GM18861 (cell line): ENCODE measurements around the gene MON2.

Experiments
- ATAC-seq: cut with Tn5 transposase; IDR thresholded peaks from one replicate; pipeline ENCODE4 v1.9.1; 2021; ENCODE audit not compliant: unreplicated experiment

Gene MON2

GRCh38 chr12:62605981-62606380 lies 139.4 kb downstream of the MON2 start:
- ATAC-seq: no peak

GRCh38 chr12:62606654-62607053 lies 140.0 kb downstream of the MON2 start:
- ATAC-seq: no peak

- no peak for ATAC-seq
Observed at GRCh38 chr12:62613081-62613480, 146.5 kb downstream of the MON2 start.

DNA sequence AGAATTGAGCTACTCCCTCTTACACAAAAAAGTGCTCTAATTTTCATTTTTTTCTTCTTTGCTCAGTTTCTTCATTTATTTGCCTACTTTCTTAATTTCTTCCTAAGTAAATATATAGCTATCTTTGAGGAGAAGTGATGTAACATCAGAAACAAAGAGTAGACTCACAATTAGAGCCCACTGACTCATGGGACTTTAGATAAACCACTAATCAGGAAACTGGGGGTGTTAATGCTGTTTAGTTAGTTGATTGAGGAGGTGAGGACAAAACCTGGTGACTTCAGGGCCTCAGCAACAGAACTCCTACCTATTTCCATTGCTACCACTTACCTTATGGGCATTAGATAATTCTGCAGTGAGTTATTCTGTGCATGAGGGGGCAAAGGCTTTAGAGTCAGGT lies 151.7 kb downstream of the MON2 start:
- no peak for ATAC-seq

- no peak for ATAC-seq
Observed at GRCh38 chr12:62618930-62619329, 152.3 kb downstream of the MON2 start.

DNA sequence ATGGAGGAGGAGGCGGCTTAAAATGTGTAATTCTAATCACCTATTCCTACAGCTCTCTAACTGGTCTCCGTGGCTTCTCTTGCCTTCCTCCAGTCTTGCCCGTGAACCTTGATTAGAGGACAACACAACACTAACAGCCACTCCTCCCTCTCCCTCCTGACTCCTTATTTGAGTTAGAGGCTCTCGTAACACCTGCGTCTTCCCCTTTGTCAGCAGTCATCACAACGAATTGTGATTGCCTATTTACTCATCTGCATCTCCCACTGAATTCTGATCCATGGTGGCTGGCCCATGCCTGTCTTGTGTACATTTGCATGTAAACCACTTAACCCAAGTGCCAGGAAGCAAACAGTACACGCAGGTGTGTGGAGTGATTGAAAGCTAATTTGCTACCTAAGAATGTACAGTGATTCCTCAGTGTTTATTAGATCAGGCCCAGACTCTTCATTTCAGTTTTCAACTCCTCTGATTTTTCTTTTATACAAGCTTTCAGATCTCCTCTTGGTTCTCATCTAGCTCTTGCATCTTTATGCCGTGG lies 154.5 kb downstream of the MON2 start:
- no peak for ATAC-seq

GRCh38 chr12:62622177-62622576 lies 155.6 kb downstream of the MON2 start:
- no peak for ATAC-seq

DNA sequence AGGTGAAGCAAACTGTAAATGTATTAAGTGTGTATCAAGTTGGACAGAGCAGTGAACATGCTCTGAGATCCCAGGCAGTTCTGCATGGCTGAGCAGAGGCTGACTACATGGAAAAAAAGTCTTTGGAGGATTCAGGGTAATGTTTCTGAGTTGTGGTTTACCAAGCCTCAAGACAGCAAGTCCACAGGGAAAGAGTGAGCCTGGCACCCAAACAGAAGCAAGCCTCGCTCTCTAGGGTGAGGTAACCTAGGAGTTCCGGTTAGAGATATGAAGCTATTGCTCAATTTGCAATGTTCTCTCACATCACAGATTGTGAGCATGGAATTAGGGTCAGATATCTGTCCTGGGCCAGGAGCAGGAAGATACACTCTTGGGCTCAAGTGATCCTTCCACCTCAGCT lies 158.6 kb downstream of the MON2 start:
- ATAC-seq: no peak

GRCh38 chr12:62627181-62627580 lies 160.6 kb downstream of the MON2 start:
- no peak for ATAC-seq

DNA sequence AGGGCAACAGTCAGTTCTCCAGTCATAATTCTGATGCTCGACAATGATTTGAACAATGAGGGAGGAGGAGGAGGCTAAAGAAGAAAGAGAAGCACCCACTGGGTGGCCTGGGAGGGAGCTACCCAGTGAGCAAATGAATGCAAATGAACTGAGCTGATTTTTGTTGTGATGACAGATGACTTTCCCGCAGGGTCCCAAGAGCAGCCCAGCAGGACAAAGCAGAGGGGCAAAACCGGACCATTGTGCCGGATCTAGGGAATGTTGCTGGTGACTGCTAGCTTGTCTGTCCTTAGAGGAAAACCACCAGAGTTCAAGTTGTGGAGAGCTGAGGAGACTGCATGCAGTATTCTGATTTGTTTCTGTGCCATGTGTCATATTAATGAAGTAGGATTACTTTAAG lies 162.8 kb downstream of the MON2 start:
- ATAC-seq: no peak

- ATAC-seq: no peak
Observed at GRCh38 chr12:62629971-62630739, 163.5 kb downstream of the MON2 start.

- ATAC-seq: peak; percentile 45
Observed at GRCh38 chr12:62631471-62632410, 165.1 kb downstream of the MON2 start.

- ATAC-seq: peak; percentile 38
Observed at GRCh38 chr12:62632411-62632918, 165.8 kb downstream of the MON2 start.

DNA sequence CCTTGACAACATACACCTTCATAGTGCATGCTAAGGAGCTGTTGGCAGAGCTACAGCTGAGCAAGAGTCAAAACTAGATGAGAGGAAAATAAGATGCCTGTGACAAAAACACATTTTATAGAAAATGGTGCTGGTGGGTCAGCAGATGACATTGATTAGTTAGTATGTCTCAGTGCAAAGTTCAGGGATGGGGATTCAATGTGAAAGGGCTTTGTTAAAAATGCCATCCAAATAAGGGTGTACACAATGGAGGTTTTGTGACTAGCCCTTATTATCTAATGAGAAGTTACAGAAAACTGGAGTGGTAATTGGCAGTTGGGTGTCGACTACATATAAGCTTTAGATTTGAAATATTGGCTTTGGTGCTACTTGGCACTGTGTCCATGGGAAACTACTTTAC lies 169.0 kb downstream of the MON2 start:
- no peak for ATAC-seq

DNA sequence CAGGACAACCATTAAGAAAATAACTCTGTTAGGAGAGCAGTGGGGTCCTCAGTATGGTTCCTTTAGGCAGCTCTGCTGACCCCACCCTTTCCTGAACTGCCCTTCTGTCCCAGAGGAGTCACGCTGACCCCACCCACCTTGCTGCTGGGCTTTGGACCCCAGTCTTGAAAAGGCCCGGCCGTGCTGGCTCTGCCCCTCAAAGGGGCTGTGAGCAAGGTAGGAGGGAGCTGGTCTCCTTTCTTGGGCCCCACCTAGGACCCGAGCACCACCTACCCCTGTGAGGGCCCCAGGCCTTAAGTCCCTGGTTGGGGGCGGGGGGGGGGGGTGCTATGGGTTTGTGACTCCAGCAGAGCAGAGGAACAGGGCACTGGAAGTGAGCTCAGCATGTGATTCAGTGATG lies 171.1 kb downstream of the MON2 start:
- no peak for ATAC-seq

GRCh38 chr12:62640910-62641448 lies 174.4 kb downstream of the MON2 start:
- peak; percentile 85 for ATAC-seq

GRCh38 chr12:62642486-62642885 lies 175.9 kb downstream of the MON2 start:
- ATAC-seq: no peak

DNA sequence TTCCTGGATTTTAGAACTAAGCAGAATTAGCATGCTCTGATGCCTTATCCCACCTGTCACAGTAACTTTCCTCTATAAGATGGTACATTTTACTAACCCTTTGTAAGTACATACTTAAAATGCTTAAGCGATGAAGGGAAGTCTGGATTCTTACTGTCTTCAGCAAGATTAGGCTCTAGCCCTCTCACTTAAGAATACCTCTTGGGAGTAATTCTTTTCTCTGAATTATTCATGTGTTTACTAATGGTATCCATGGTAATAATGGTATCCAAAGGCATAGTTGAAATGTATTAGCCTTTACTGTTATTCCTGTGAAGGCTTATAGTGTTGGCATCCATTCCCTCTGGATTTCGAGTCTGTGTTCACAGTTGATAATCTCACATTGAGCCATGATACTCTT lies 176.9 kb downstream of the MON2 start:
- ATAC-seq: no peak

- ATAC-seq: no peak
Observed at GRCh38 chr12:62646566-62646965, 179.9 kb downstream of the MON2 start.

DNA sequence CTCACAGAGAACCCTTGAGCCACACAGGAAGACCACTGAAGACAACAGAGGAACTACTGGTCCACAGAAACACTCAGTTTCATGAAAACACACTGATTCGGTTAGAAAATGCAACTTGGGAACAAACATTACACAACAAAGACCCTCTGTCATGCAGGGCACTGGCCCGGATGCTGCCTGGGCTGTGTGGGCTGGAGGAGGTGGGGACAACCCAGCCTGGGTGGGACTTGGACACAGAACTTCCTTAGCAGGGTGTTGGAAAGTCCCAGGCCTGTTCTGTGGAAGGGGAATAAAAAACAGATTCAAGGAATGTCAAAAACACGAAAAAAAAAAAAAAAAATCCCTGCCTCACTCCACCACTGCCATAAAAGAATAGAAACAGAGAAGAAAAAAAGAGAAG lies 181.0 kb downstream of the MON2 start:
- ATAC-seq: no peak

DNA sequence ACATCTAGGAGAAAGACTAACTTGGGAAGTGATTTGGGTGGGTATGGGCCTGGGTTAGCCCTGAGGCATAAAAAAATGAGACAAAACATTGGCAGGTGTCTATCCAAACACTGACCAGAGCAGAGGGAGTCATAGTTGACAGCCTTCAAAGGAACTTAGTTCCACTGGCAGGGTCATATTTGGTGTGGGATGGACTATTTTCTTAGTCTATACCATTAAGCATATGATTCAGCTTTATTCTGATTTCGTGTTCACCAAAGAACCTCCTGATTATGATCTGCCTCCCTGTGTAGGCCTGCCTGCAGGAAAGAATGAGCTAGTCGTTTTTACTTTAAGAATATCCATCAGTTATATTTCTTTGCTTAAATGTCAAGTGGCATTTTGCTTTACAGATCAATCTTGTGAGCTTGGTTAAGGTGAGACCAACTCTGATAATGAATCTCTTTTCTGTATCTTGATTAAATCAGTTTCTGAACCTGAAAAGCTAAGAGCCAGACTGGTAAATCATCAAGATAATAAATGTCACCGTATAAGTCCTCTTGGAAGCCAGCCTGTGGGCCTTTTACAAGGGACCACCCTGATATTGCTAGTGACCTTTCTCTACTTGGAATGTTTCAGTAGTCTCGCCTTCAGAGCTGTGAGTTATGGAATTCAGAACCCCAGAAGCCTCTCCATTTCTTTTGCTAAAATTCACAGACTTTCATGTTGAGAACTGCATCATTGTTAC lies 182.9 kb downstream of the MON2 start:
- ATAC-seq: no peak
